ENCODE data around the gene RAPGEF1.
"Not testable (repeated sequence)": the region's sequence is repeated elsewhere in the genome, so short reads cannot be mapped to it uniquely, and the experiment has no call there.

GRCh38 chr9:131709010-131709770 is 30.7 kb downstream of the RAPGEF1 start:
- TF ChIP-seq CTCF (IDR thresholded peaks at IDR 0.05; ENCODE audit: insufficient read depth, low read length); POLR2AphosphoS5 (IDR thresholded peaks at IDR 0.05; ENCODE audit: low read depth); REST (IDR thresholded peaks at IDR 0.05; ENCODE audit: insufficient replicate concordance, low read depth); GABPA (IDR thresholded peaks at IDR 0.05; ENCODE audit: low read depth): not testable (repeated sequence)
